Measurements from ENCODE around the gene EYS.

EYS gene

DNA sequence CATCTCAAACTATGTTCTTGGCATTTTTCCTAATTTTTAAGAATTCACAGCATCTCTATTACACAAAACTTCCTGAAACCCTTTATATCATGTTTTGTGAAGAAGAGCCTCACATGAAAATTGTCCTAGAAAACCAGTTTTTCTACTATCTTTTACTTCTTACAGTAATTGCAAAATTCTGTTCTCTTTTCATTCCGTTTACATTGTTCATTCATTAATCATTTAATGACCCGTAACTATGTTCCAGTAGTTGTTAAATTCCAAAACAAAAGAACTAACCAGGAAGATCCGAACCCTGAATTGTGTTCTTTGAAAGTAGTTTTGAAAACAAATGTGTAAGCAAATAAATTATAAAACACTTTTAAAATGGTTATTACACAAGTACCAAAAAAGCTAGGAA, 597.0 kb downstream of the EYS start:
- Histone ChIP-seq H3K4me1 (ENCODE audit: insufficient read depth, low read length, poor library complexity, severe bottlenecking) (no peaks in the 10 kb centered on the region), H3K79me2 (ENCODE audit: insufficient read depth, low read length) (no peaks in the 10 kb centered on the region), H3K36me3 (ENCODE audit: insufficient read depth, low read length) (no peaks in the 10 kb centered on the region), H3K9me2 (replicated peaks; ENCODE audit: low read depth, low read length) (no peaks in the 10 kb centered on the region), H3F3A (ENCODE audit: low read depth) (no peaks in the 10 kb centered on the region), H3K9ac (ENCODE audit: low read depth, low read length, poor library complexity, severe bottlenecking) (no peak overlapping the region), H3K9me3 (ENCODE audit: insufficient read depth, low read depth, low read length) (no peaks in the 10 kb centered on the region), H3K27me3 (ENCODE audit: insufficient read depth, low read length, poor library complexity, severe bottlenecking) (no peaks in the 10 kb centered on the region), H4K20me1 (ENCODE audit: insufficient read depth, low read length, poor library complexity, severe bottlenecking) (no peaks in the 10 kb centered on the region), H3K4me3 (ENCODE audit: low read length, poor library complexity, severe bottlenecking) (no peak overlapping the region), H3K4me2 (ENCODE audit: low read depth, low read length, poor library complexity, severe bottlenecking) (no peak overlapping the region), H2AFZ (ENCODE audit: low read length) (no peak overlapping the region)
- no peak for TF ChIP-seq EZH2phosphoT487 (IDR thresholded peaks at IDR 0.05; ENCODE audit: borderline replicate concordance)
- TF ChIP-seq, protein P1, sequence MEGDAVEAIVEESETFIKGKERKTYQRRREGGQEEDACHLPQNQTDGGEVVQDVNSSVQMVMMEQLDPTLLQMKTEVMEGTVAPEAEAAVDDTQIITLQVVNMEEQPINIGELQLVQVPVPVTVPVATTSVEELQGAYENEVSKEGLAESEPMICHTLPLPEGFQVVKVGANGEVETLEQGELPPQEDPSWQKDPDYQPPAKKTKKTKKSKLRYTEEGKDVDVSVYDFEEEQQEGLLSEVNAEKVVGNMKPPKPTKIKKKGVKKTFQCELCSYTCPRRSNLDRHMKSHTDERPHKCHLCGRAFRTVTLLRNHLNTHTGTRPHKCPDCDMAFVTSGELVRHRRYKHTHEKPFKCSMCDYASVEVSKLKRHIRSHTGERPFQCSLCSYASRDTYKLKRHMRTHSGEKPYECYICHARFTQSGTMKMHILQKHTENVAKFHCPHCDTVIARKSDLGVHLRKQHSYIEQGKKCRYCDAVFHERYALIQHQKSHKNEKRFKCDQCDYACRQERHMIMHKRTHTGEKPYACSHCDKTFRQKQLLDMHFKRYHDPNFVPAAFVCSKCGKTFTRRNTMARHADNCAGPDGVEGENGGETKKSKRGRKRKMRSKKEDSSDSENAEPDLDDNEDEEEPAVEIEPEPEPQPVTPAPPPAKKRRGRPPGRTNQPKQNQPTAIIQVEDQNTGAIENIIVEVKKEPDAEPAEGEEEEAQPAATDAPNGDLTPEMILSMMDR (conservative IDR thresholded peaks at IDR 0.05; ENCODE audit: low read length), result no peak

GRCh38 chr6:65098349-65098748, 608.7 kb downstream of the EYS start:
- H3K79me2 ChIP-seq (ENCODE audit: insufficient read depth, low read length), result no peaks in the 10 kb centered on the region
- no peak overlapping the region for H2AFZ ChIP-seq (ENCODE audit: low read length)
- H4K20me1 ChIP-seq (ENCODE audit: insufficient read depth, low read length, poor library complexity, severe bottlenecking), result no peaks in the 10 kb centered on the region
- H3K4me3 ChIP-seq (ENCODE audit: low read length, poor library complexity, severe bottlenecking), result no peak overlapping the region
- no peaks in the 10 kb centered on the region for H3K36me3 ChIP-seq (ENCODE audit: insufficient read depth, low read length)
- H3K27me3 ChIP-seq (ENCODE audit: insufficient read depth, low read length, poor library complexity, severe bottlenecking), result no peaks in the 10 kb centered on the region
- no peak overlapping the region for H3K4me2 ChIP-seq (ENCODE audit: low read depth, low read length, poor library complexity, severe bottlenecking)
- H3K4me1 ChIP-seq (ENCODE audit: insufficient read depth, low read length, poor library complexity, severe bottlenecking), result no peaks in the 10 kb centered on the region
- H3F3A ChIP-seq (ENCODE audit: low read depth), result no peaks in the 10 kb centered on the region
- no peaks in the 10 kb centered on the region for H3K9me2 ChIP-seq (replicated peaks; ENCODE audit: low read depth, low read length)
- no peak overlapping the region for H3K9ac ChIP-seq (ENCODE audit: low read depth, low read length, poor library complexity, severe bottlenecking)
- TF ChIP-seq, protein P1 (conservative IDR thresholded peaks at IDR 0.05; ENCODE audit: low read length), result no peak
- TF ChIP-seq EZH2phosphoT487 (IDR thresholded peaks at IDR 0.05; ENCODE audit: borderline replicate concordance), result no peak
- H3K9me3 ChIP-seq (ENCODE audit: insufficient read depth, low read depth, low read length), result no peaks in the 10 kb centered on the region

DNA sequence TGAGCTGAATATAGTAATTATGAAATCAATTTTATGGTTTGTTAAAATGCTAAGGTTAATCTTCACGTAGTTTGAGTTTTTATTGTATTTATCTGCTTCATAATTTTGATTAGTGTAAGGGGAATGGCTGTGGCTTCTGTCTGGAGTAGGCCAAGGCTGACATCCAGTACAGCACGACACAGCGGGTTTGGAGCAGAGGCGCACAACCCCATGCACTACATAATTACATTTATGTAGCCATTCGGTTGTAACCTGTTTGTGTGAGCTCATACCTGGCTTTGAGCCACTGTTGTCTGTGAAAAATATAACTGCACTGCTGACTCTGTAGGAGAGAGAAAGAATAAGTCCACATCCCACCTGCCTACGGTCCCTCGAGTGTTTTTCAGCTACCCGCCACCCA, 615.5 kb downstream of the EYS start:
- Histone ChIP-seq H3K4me2 (ENCODE audit: low read depth, low read length, poor library complexity, severe bottlenecking) (no peak overlapping the region), H3K4me3 (ENCODE audit: low read length, poor library complexity, severe bottlenecking) (no peak overlapping the region), H2AFZ (ENCODE audit: low read length) (no peak overlapping the region), H3K79me2 (ENCODE audit: insufficient read depth, low read length) (no peaks in the 10 kb centered on the region), H3F3A (ENCODE audit: low read depth) (no peaks in the 10 kb centered on the region), H3K27me3 (ENCODE audit: insufficient read depth, low read length, poor library complexity, severe bottlenecking) (no peaks in the 10 kb centered on the region), H3K9ac (ENCODE audit: low read depth, low read length, poor library complexity, severe bottlenecking) (no peak overlapping the region), H3K36me3 (ENCODE audit: insufficient read depth, low read length) (no peaks in the 10 kb centered on the region), H3K9me3 (ENCODE audit: insufficient read depth, low read depth, low read length) (no peaks in the 10 kb centered on the region; the same call in 1 of the 2 replicates), H4K20me1 (ENCODE audit: insufficient read depth, low read length, poor library complexity, severe bottlenecking) (no peaks in the 10 kb centered on the region), H3K4me1 (ENCODE audit: insufficient read depth, low read length, poor library complexity, severe bottlenecking) (no peaks in the 10 kb centered on the region), H3K9me2 (replicated peaks; ENCODE audit: low read depth, low read length) (no peaks in the 10 kb centered on the region)
- TF ChIP-seq EZH2phosphoT487 (IDR thresholded peaks at IDR 0.05; ENCODE audit: borderline replicate concordance), result no peak
- TF ChIP-seq, protein P1 (conservative IDR thresholded peaks at IDR 0.05; ENCODE audit: low read length), result no peak

Measured in Loucy (cell line).